Measurements from ENCODE around the gene BMAL1.
"Not testable (repeated sequence)": the region's sequence is repeated elsewhere in the genome, so short reads cannot be mapped to it uniquely, and the experiment has no call there.

The BMAL1 gene

DNA sequence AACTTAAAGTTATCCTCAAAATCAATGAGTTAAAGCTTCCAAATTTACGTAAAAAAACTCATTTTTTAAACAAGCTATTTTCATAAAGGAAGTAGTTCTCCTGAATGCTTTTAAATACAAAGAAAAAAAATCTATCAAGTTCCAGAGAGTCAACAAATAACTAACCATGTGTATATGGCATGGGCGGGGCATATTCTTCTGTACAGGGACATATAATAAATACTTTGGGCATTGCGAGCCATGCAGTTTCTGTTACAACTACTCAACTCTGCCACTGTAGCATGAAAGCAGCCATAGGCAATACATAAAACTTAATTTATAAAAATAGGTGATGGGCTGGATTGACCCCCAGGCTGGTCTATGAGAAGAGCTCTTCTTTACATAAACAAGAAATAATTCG is 127.6 kb downstream of the BMAL1 start:
- in situ Hi-C loops (cut with MboI; ENCODE audit: low pct_unique_long_range_greater_than_20kb, low sequenced_read_pairs), result no loop called here
- no peak for DNase-seq

DNA sequence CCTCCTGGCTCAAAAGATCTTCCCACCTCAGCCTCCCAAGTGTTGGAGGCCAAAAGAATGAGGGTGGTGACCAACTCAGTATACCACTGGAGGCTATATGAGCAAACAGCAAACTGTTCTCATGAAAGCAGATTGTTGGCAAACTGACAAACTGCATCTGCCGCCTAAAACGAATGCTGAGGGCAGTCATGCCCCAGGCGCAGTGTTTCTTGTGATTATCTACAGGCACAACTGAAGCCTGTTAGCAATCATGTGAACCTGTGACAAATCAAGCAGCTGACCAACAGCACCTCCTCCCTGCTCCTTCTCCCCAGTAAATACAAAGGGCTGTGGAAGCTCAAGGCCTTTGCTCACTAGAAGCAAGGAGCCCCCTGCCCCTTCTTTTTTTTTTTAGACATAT is 137.6 kb downstream of the BMAL1 start:
- DNase-seq, result no peak
- in situ Hi-C loops (cut with MboI; ENCODE audit: low pct_unique_long_range_greater_than_20kb, low sequenced_read_pairs), result no loop called here

GRCh38 chr11:13421561-13421960 is 144.0 kb downstream of the BMAL1 start:
- in situ Hi-C loops (cut with MboI; ENCODE audit: low pct_unique_long_range_greater_than_20kb, low sequenced_read_pairs), result no loop called here
- no peak for DNase-seq

GRCh38 chr11:13423372-13423771 is 145.8 kb downstream of the BMAL1 start:
- DNase-seq, result no peak
- in situ Hi-C loops (cut with MboI; ENCODE audit: low pct_unique_long_range_greater_than_20kb, low sequenced_read_pairs), result no loop called here

DNA sequence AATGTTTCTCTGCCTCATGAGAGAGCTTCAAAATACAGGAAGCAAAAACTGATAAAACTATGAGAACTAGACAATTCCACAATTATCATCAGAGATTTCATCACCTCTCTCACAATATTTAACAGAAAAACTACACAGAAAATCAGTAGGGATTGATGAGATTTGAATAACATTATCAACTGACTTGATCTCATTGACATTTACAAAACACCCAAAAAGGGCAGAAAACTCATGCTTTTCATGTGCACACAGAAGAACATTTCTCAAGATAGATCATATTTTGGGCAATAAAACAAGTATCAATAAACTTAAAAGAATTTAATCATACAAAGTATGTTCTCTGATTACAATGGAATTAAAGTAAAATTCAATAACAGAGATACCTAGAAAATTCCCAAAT is 149.8 kb downstream of the BMAL1 start:
- in situ Hi-C loops (cut with MboI; ENCODE audit: low pct_unique_long_range_greater_than_20kb, low sequenced_read_pairs), result no loop called here

DNA sequence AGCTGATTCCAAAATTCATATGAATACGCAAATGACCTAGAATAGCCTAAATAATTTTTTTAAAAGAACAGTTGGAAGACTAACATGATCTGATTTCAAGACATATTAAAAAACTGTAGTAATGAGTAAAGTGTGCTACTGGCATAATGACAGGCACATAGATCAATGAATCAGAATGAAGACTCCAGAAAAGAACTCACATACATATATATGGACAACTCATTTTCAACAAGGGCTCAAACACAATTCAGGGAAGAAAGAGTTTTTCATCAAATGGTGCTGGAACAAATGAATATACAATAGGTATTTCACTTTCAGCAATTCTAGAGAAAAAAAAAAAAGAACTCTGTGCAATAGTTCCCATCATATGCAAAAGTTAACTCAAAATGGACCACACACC is 151.7 kb downstream of the BMAL1 start:
- DNase-seq, result no peak
- in situ Hi-C loops (cut with MboI; ENCODE audit: low pct_unique_long_range_greater_than_20kb, low sequenced_read_pairs), result no loop called here

More for the DNA sequence above, 149.8 kb downstream of the BMAL1 start:
- DNase-seq, result no peak

GRCh38 chr11:13429836-13430235 is 152.2 kb downstream of the BMAL1 start:
- no peak for DNase-seq
- in situ Hi-C loops (cut with MboI; ENCODE audit: low pct_unique_long_range_greater_than_20kb, low sequenced_read_pairs), result no loop called here

DNA sequence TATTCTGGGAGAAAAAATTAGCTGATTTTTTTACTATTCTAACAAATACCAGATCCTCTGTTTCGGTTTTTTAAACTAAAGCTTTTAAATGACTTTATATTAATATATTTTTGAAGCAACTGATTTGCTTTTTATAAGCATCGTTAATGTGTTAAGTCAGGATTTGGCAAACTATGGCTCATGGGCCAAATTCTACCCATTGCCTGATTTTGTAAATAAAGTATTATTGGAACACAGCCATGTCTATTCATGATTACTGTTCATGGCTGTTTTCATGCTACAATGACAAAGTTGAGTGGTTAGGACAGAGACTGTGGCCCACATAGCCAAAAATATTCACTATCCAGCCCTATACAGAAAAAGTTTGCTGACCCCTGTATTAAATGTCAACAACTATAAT is 155.8 kb downstream of the BMAL1 start:
- DNase-seq, result no peak
- in situ Hi-C loops (cut with MboI; ENCODE audit: low pct_unique_long_range_greater_than_20kb, low sequenced_read_pairs), result no loop called here

GRCh38 chr11:13434247-13435205 is 156.9 kb downstream of the BMAL1 start:
- in situ Hi-C loops (cut with MboI; ENCODE audit: low pct_unique_long_range_greater_than_20kb, low sequenced_read_pairs), result no loop called here

GRCh38 chr11:13436836-13437235 is 159.2 kb downstream of the BMAL1 start:
- in situ Hi-C loops (cut with MboI; ENCODE audit: low pct_unique_long_range_greater_than_20kb, low sequenced_read_pairs), result not testable (repeated sequence)

More at GRCh38 chr11:13434247-13435205, 156.9 kb downstream of the BMAL1 start:
- no peak for DNase-seq

More at GRCh38 chr11:13436836-13437235, 159.2 kb downstream of the BMAL1 start:
- peak; percentile 5 for DNase-seq

All from KBM-7 (cell line).